Liver (tissue), 2 donors: ENCODE results near the gene YY1.

ENCODE experiments used
- JUND ChIP-seq, 2 donors: IDR thresholded peaks; 2 replicates each; pipeline ENCODE4 v1.6.1; 2016; ENCODE audit warnings: antibody characterized with exemption in 2 of 2
- NR2F2 ChIP-seq: IDR thresholded peaks from 2 replicates; pipeline ENCODE4 v1.6.1; 2016; ENCODE audit warnings: antibody characterized with exemption
- TAF1 ChIP-seq: conservative IDR thresholded peaks from 2 replicates; pipeline ENCODE4 v1.6.1; 2016; ENCODE audit warnings: antibody characterized with exemption, mild to moderate bottlenecking
- TF ChIP-seq, protein P1 (sequence below): IDR thresholded peaks from 2 replicates; pipeline ENCODE4 v1.6.1; 2016; ENCODE audit warnings: antibody characterized with exemption, mild to moderate bottlenecking
- donor health status: healthy.

DNA sequence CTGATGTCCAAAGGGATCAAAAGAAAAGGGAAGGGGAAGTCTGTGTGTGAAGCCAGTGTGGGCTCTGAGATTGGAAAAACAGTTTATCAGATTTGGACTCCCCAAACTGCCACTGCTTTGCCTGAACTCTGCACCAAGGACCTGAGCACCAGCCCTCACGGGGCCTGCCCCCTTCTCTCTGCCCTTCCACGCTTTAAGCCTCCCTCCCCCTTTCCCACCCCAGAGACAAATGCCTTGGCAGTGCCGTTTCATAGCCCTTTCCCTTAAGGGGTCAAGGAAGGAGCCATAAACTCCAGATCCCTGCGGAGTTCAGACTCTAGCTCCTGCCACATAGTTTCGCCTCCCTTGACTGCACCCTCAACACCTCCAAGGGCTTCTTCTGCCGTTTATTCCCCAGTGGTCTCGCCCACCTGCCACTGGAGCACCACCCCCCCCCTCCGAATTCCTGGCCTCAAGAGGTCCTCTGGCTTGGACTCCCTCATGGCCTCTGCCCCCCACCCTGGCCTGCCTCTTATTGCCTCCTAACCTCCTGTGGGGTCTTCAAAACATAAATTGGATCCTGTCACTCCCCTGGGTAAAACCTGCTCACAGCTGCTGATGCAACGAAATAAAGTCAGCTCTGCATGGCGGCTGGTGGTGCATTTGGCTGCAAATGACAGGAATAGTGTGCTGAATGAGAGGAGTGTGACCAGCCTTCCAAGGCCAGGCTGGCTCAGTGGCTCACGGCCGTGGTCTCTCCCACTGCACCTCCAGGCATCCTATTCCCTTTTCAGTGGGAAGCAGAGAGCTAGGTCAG is 48.5 kb downstream of the YY1 start:
- no peak for TF ChIP-seq NR2F2
- TF ChIP-seq TAF1: no peak
- TF ChIP-seq JUND (IDR thresholded peaks at IDR 0.05): no peak
- TF ChIP-seq, protein P1, sequence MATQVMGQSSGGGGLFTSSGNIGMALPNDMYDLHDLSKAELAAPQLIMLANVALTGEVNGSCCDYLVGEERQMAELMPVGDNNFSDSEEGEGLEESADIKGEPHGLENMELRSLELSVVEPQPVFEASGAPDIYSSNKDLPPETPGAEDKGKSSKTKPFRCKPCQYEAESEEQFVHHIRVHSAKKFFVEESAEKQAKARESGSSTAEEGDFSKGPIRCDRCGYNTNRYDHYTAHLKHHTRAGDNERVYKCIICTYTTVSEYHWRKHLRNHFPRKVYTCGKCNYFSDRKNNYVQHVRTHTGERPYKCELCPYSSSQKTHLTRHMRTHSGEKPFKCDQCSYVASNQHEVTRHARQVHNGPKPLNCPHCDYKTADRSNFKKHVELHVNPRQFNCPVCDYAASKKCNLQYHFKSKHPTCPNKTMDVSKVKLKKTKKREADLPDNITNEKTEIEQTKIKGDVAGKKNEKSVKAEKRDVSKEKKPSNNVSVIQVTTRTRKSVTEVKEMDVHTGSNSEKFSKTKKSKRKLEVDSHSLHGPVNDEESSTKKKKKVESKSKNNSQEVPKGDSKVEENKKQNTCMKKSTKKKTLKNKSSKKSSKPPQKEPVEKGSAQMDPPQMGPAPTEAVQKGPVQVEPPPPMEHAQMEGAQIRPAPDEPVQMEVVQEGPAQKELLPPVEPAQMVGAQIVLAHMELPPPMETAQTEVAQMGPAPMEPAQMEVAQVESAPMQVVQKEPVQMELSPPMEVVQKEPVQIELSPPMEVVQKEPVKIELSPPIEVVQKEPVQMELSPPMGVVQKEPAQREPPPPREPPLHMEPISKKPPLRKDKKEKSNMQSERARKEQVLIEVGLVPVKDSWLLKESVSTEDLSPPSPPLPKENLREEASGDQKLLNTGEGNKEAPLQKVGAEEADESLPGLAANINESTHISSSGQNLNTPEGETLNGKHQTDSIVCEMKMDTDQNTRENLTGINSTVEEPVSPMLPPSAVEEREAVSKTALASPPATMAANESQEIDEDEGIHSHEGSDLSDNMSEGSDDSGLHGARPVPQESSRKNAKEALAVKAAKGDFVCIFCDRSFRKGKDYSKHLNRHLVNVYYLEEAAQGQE: no peak
